ENCODE measurements around the gene UBL4A.

GRCh38 chrX:154495472-154495922 lies 9.1 kb upstream of the UBL4A start:
- TF ChIP-seq, protein P1, sequence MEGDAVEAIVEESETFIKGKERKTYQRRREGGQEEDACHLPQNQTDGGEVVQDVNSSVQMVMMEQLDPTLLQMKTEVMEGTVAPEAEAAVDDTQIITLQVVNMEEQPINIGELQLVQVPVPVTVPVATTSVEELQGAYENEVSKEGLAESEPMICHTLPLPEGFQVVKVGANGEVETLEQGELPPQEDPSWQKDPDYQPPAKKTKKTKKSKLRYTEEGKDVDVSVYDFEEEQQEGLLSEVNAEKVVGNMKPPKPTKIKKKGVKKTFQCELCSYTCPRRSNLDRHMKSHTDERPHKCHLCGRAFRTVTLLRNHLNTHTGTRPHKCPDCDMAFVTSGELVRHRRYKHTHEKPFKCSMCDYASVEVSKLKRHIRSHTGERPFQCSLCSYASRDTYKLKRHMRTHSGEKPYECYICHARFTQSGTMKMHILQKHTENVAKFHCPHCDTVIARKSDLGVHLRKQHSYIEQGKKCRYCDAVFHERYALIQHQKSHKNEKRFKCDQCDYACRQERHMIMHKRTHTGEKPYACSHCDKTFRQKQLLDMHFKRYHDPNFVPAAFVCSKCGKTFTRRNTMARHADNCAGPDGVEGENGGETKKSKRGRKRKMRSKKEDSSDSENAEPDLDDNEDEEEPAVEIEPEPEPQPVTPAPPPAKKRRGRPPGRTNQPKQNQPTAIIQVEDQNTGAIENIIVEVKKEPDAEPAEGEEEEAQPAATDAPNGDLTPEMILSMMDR (IDR thresholded peaks at IDR 0.05; ENCODE audit: low read length), result no peak
- no peak for TF ChIP-seq EZH2 (IDR thresholded peaks at IDR 0.05; ENCODE audit: borderline replicate concordance, low read length)

Data from OCI-LY1 (cell line).